HG02870 (cell line): ENCODE results near the gene OTUD3.
A peak's percentile ranks its signal among the peaks of the same experiment; 100 is the strongest.
"Not testable (repeated sequence)": the region's sequence is repeated elsewhere in the genome, so short reads cannot be mapped to it uniquely, and the experiment has no call there.

Experiments used
- ATAC-seq: cut with Tn5 transposase; IDR thresholded peaks from one replicate; pipeline ENCODE4 v1.9.1; 2021; ENCODE audit warnings: mild to moderate bottlenecking, moderate library complexity; ENCODE audit not compliant: unreplicated experiment

OTUD3 gene

GRCh38 chr1:19882111-19883071 lies at the start of gene OTUD3:
Gene OTUD3 (plus strand): TSS chr1:19882395. CDS start chr1:19882514, 119 bp downstream.
- peak; percentile 91 for ATAC-seq

- no peak for ATAC-seq
Measured at GRCh38 chr1:19835578-19835977, 46.6 kb upstream of the OTUD3 start.

GRCh38 chr1:19837866-19838265 lies 44.3 kb upstream of the OTUD3 start:
- no peak for ATAC-seq

GRCh38 chr1:19840228-19840627 lies 42.0 kb upstream of the OTUD3 start:
- ATAC-seq: no peak

- no peak for ATAC-seq
Measured at GRCh38 chr1:19844731-19845495, 37.3 kb upstream of the OTUD3 start.

- ATAC-seq: no peak
Measured at GRCh38 chr1:19845555-19845954, 36.6 kb upstream of the OTUD3 start.

GRCh38 chr1:19846338-19846737 lies 35.9 kb upstream of the OTUD3 start:
- no peak for ATAC-seq

GRCh38 chr1:19847334-19847733 lies 34.9 kb upstream of the OTUD3 start:
- ATAC-seq: not testable (repeated sequence)

- not testable (repeated sequence) for ATAC-seq
Measured at GRCh38 chr1:19849307-19849706, 32.9 kb upstream of the OTUD3 start.

- no peak for ATAC-seq
Measured at GRCh38 chr1:19850214-19850613, 32.0 kb upstream of the OTUD3 start.

GRCh38 chr1:19852036-19852435 lies 30.2 kb upstream of the OTUD3 start:
- no peak for ATAC-seq

GRCh38 chr1:19854866-19855265 lies 27.3 kb upstream of the OTUD3 start:
- no peak for ATAC-seq

- ATAC-seq: no peak
Measured at GRCh38 chr1:19858893-19859292, 23.3 kb upstream of the OTUD3 start.

- ATAC-seq: no peak
Measured at GRCh38 chr1:19859876-19860275, 22.3 kb upstream of the OTUD3 start.

GRCh38 chr1:19860418-19860817 lies 21.8 kb upstream of the OTUD3 start:
- ATAC-seq: no peak

GRCh38 chr1:19861034-19861433 lies 21.2 kb upstream of the OTUD3 start:
- ATAC-seq: no peak

GRCh38 chr1:19861842-19862530 lies 20.2 kb upstream of the OTUD3 start:
- no peak for ATAC-seq

- no peak for ATAC-seq
Measured at GRCh38 chr1:19862944-19863343, 19.3 kb upstream of the OTUD3 start.

GRCh38 chr1:19864570-19865160 lies 17.5 kb upstream of the OTUD3 start:
- no peak for ATAC-seq

- ATAC-seq: no peak
Measured at GRCh38 chr1:19866029-19866428, 16.2 kb upstream of the OTUD3 start.

GRCh38 chr1:19866758-19867157 lies 15.4 kb upstream of the OTUD3 start:
- ATAC-seq: no peak
